ENCODE data around the gene VWA1. TPM values are rescaled to one million over a fixed set of nuclear protein-coding genes. Genes with fewer than 3 reads are reported as not detected.
A peak's percentile ranks its signal among the peaks of the same experiment; 100 is the strongest.

Gene VWA1
- total and polyA plus RNA-seq, 2 of the 4 experiments (the other 2 are of a cell fraction), result 1.1 to 6.1 TPM

GRCh38 chr1:1399187-1399871 lies 36.2 kb upstream of the VWA1 start, which contains the start of gene CCNL2:
Gene CCNL2, minus strand, starts transcription at chr1:1399335. Its CDS starts 29 bp downstream, at chr1:1399306.
- POLR2A ChIA-PET (ENCODE audit: unreplicated experiment), result interaction anchor here (0.7 to 0.9 kb wide), 2 partner anchors 10 to 42 kb away, joined by 3 to 4 read pairs; no protein-coding TSS in a partner anchor
- H3K9me3 ChIP-seq (ENCODE audit: control insufficient read depth, insufficient read depth, low read length), result no peaks in the 10 kb centered on the region
- TF ChIP-seq USF2 (IDR thresholded peaks at IDR 0.05; ENCODE audit: low read depth, low read length), result no peak
- TF ChIP-seq MAZ (IDR thresholded peaks at IDR 0.05; ENCODE audit: borderline replicate concordance, low read depth, low read length), result peak; percentile 85; the same call in 1 of the 2 replicates
- no peak for TF ChIP-seq RCOR1 (IDR thresholded peaks at IDR 0.05; ENCODE audit: insufficient replicate concordance, low read length)
- TF ChIP-seq MXI1 (IDR thresholded peaks at IDR 0.05; ENCODE audit: borderline replicate concordance, low read depth, low read length), result peak; percentile 89
- no peak for TF ChIP-seq CHD1 (IDR thresholded peaks at IDR 0.05; ENCODE audit: low read depth, low read length)
- TF ChIP-seq CTCF (conservative IDR thresholded peaks at IDR 0.05; ENCODE audit: low read depth, low read length), result peak; percentile 55
- TF ChIP-seq MAFK (IDR thresholded peaks at IDR 0.05; ENCODE audit: low read depth, low read length), result no peak
- no peak for TF ChIP-seq NFE2L2 (IDR thresholded peaks at IDR 0.05; ENCODE audit: low read depth, low read length)
- no peak for TF ChIP-seq SMC3 (IDR thresholded peaks at IDR 0.05; ENCODE audit: low read depth, low read length)
- TF ChIP-seq FOS (IDR thresholded peaks at IDR 0.05; ENCODE audit: low read depth, low read length), result peak; percentile 93
- no peak for TF ChIP-seq CEBPB (IDR thresholded peaks at IDR 0.05; ENCODE audit: low read depth, low read length)
- no peak for TF ChIP-seq ELK1 (IDR thresholded peaks at IDR 0.05; ENCODE audit: borderline replicate concordance, low read depth, low read length)
- peak; percentile 51 for TF ChIP-seq POLR2A (IDR thresholded peaks at IDR 0.05; ENCODE audit: low read depth, low read length)
- TF ChIP-seq RFX5 (IDR thresholded peaks at IDR 0.05; ENCODE audit: low read depth, low read length), result no peak

More at GRCh38 chr1:1399187-1399871, 36.2 kb upstream of the VWA1 start, which contains the start of gene CCNL2:
- Histone ChIP-seq H3K36me3 (ENCODE audit: control insufficient read depth, insufficient read depth, low read length) (peaks cover 48% of the 10 kb centered on the region), H2BK5ac (ENCODE audit: low read depth, low read length, poor library complexity, severe bottlenecking) (peak within 1 kb of the TSS; percentile 88), H2BK120ac (ENCODE audit: low read depth, low read length) (peak within 1 kb of the TSS; percentile 48), H3K27ac (ENCODE audit: insufficient read depth, low read length) (peak within 1 kb of the TSS; percentile 96), H3K4me2 (ENCODE audit: low read depth, low read length) (peak within 1 kb of the TSS; percentile 93), H3K4ac (ENCODE audit: low read depth, low read length) (peak within 1 kb of the TSS; percentile 96), H4K8ac (ENCODE audit: low read depth in 2 of 2, low read length in 2 of 2) (peak within 1 kb of the TSS; percentile 83 to 99), H2AFZ (replicated peaks; ENCODE audit: low read length, poor library complexity) (peak within 1 kb of the TSS; percentile 94), H3K56ac (ENCODE audit: extremely low read depth, insufficient read depth, low read length) (peak within 1 kb of the TSS; percentile 92), H3K9ac (ENCODE audit: low read depth, low read length) (peak within 1 kb of the TSS; percentile 97), H4K91ac (ENCODE audit: insufficient read depth, low read depth, low read length) (peak within 1 kb of the TSS; percentile 86), H3K23ac (ENCODE audit: low read depth, low read length) (peak within 1 kb of the TSS; percentile 98), H2BK20ac (ENCODE audit: low read depth, low read length) (no peak within 1 kb of the TSS), H3K4me3 (ENCODE audit: insufficient read depth, low read depth, low read length) (peak within 1 kb of the TSS; percentile 97), H3K14ac (replicated peaks; ENCODE audit: low read depth, low read length) (peak within 1 kb of the TSS; percentile 99), H3K4me1 (ENCODE audit: control insufficient read depth, insufficient read depth, low read length) (peaks cover 12% of the 10 kb centered on the region), H2AK9ac (replicated peaks; ENCODE audit: low read depth, low read length, poor library complexity) (peak within 1 kb of the TSS; percentile 99), H2BK15ac (ENCODE audit: low read depth, low read length) (no peak within 1 kb of the TSS), H3K27me3 (ENCODE audit: control insufficient read depth, insufficient read depth, low read length) (no peaks in the 10 kb centered on the region), H3K18ac (ENCODE audit: low read depth, low read length) (peak within 1 kb of the TSS; percentile 23; the same call in 1 of the 2 replicates), H2AK5ac (ENCODE audit: low read depth, low read length) (peak within 1 kb of the TSS; percentile 97), H4K5ac (ENCODE audit: low read depth, low read length) (peak within 1 kb of the TSS; percentile 84), H4K20me1 (ENCODE audit: insufficient read depth, low read length) (peaks cover 31% of the 10 kb centered on the region; the same call in 1 of the 2 replicates), H3K79me1 (ENCODE audit: low read depth in 1 of 2, low read length in 2 of 2) (peaks cover 21 to 61% of the 10 kb centered on the region in 2 experiments), H3K9me1 (ENCODE audit: insufficient read depth, low read length) (peaks cover 11% of the 10 kb centered on the region)
- CTCF ChIA-PET, result interaction anchor here (0.7 to 1.0 kb wide), 2 partner anchors 11 to 24 kb away, joined by 3 to 4 read pairs; no protein-coding TSS in a partner anchor
- dilution Hi-C loops (cut with HindIII; ENCODE audit: low sequenced_read_pairs, unreplicated experiment) (no loop called here), intact Hi-C loops (cut with micrococcal nuclease) (loop anchor here (2.0 kb wide), 2 partner anchors 51 to 71 kb away; partner anchors contain the start of genes ATAD3B and DVL1), in situ Hi-C loops (cut with MboI; ENCODE audit: low sequenced_read_pairs) (no loop called here)
- peak; percentile 97 for DNase-seq
- 1% methylated on average over 38 of the region's 86 CpGs; no CpG with 5 or more reads in 1 of the 2 experiments for WGBS, 2 experiments (ENCODE audit: extremely low coverage in 2 of 2, insufficient read length in 1 of 2)
- peak; percentile 96 for ATAC-seq (ENCODE audit: low read depth)
- BruUV-seq (replicated peaks), result no TSS peak

All from IMR-90 (cell line).